Nephron progenitor cell (in vitro differentiated cells): Measurements from ENCODE around the gene FLAD1.
A peak's percentile ranks its signal among the peaks of the same experiment; 100 is the strongest.

Experiments used
- DNase-seq: peaks from one replicate; pipeline ENCODE4 v3.0.0; 2021
- H3K27ac Mint-ChIP-seq: 2 replicates; pipeline ENCODE4 v1.8.0; 2021; ENCODE audit warnings: mild to moderate bottlenecking, moderate library complexity, mixed read lengths
- H3K27me3 Mint-ChIP-seq: 2 replicates; pipeline ENCODE4 v1.8.0; 2021; ENCODE audit warnings: mild to moderate bottlenecking, low read depth, mixed read lengths; ENCODE audit not compliant: poor library complexity
- H3K36me3 Mint-ChIP-seq: 2 replicates; pipeline ENCODE4 v1.8.0; 2021; ENCODE audit warnings: low read depth, mixed read lengths
- H3K4me1 Mint-ChIP-seq: 2 replicates; pipeline ENCODE4 v1.8.0; 2021; ENCODE audit warnings: mixed read lengths
- H3K4me3 Mint-ChIP-seq: 2 replicates; pipeline ENCODE4 v1.8.0; 2021; ENCODE audit warnings: mild to moderate bottlenecking, moderate library complexity, mixed read lengths
- H3K9me3 Mint-ChIP-seq: 2 replicates; pipeline ENCODE4 v1.8.0; 2021; ENCODE audit warnings: mild to moderate bottlenecking, moderate library complexity, mixed read lengths
- TF ChIP-seq, protein P1 (sequence below): fragments of 200-600 bp; sonication (generic); IDR thresholded peaks from 2 replicates; pipeline ENCODE4 v1.5.0; 2021; ENCODE audit warnings: antibody characterized with exemption

FLAD1 gene

GRCh38 chr1:154951901-154952657 is 31.1 kb upstream of the FLAD1 start:
- Mint-ChIP-seq H3K4me3 (peak overlapping the region; percentile 50), H3K4me1 (peaks cover 54% of the 10 kb centered on the region), H3K27ac (peak overlapping the region; percentile 66), H3K36me3 (peaks cover 10% of the 10 kb centered on the region), H3K27me3 (no peaks in the 10 kb centered on the region), H3K9me3 (no peaks in the 10 kb centered on the region)
- TF ChIP-seq, protein P1, sequence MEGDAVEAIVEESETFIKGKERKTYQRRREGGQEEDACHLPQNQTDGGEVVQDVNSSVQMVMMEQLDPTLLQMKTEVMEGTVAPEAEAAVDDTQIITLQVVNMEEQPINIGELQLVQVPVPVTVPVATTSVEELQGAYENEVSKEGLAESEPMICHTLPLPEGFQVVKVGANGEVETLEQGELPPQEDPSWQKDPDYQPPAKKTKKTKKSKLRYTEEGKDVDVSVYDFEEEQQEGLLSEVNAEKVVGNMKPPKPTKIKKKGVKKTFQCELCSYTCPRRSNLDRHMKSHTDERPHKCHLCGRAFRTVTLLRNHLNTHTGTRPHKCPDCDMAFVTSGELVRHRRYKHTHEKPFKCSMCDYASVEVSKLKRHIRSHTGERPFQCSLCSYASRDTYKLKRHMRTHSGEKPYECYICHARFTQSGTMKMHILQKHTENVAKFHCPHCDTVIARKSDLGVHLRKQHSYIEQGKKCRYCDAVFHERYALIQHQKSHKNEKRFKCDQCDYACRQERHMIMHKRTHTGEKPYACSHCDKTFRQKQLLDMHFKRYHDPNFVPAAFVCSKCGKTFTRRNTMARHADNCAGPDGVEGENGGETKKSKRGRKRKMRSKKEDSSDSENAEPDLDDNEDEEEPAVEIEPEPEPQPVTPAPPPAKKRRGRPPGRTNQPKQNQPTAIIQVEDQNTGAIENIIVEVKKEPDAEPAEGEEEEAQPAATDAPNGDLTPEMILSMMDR: no peak
- peak; percentile 32 for DNase-seq

GRCh38 chr1:154952664-154953063 is 30.5 kb upstream of the FLAD1 start:
- no peak for DNase-seq
- H3K27ac Mint-ChIP-seq: peak overlapping the region; percentile 66
- peaks cover 59% of the 10 kb centered on the region for H3K4me1 Mint-ChIP-seq
- no peaks in the 10 kb centered on the region for H3K27me3 Mint-ChIP-seq
- peak overlapping the region; percentile 50 for H3K4me3 Mint-ChIP-seq
- no peaks in the 10 kb centered on the region for H3K9me3 Mint-ChIP-seq
- peaks cover 10% of the 10 kb centered on the region for H3K36me3 Mint-ChIP-seq
- TF ChIP-seq, protein P1: no peak

DNA sequence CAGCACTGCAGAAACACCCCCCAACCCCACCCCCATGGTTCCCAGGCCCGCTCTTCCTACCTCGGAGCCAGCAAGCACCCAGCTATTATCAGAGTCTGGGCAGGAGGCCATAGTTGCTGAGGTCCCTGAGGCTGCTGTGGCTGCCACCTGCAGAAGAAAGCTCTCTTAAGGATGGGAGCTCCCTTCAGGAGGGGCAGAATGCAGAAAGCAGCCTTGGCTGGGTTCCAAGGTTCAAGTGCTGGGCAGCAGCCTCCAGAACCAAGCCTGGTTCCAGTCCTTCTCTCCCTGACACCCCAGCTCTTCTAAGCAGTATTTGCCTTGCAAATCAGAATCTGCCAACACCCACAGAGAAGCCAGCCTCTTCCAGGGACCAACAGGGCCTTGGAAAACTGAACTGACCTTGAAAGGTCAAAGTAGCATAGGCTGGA is 29.5 kb upstream of the FLAD1 start:
- TF ChIP-seq, protein P1: no peak
- Mint-ChIP-seq H3K9me3 (no peaks in the 10 kb centered on the region), H3K4me1 (peaks cover 61% of the 10 kb centered on the region), H3K36me3 (peaks cover 13% of the 10 kb centered on the region), H3K27ac (no peak overlapping the region), H3K27me3 (no peaks in the 10 kb centered on the region), H3K4me3 (peak overlapping the region; percentile 94)
- no peak for DNase-seq

- H3K36me3 Mint-ChIP-seq: peaks cover 11% of the 10 kb centered on the region
- H3K9me3 Mint-ChIP-seq: no peaks in the 10 kb centered on the region
- H3K4me1 Mint-ChIP-seq: peaks cover 61% of the 10 kb centered on the region
- TF ChIP-seq, protein P1: no peak
- H3K4me3 Mint-ChIP-seq: peak overlapping the region; percentile 94
- H3K27ac Mint-ChIP-seq: peak overlapping the region; percentile 100
- DNase-seq: no peak
- H3K27me3 Mint-ChIP-seq: no peaks in the 10 kb centered on the region
Measured at GRCh38 chr1:154954541-154954940, 28.6 kb upstream of the FLAD1 start.

DNA sequence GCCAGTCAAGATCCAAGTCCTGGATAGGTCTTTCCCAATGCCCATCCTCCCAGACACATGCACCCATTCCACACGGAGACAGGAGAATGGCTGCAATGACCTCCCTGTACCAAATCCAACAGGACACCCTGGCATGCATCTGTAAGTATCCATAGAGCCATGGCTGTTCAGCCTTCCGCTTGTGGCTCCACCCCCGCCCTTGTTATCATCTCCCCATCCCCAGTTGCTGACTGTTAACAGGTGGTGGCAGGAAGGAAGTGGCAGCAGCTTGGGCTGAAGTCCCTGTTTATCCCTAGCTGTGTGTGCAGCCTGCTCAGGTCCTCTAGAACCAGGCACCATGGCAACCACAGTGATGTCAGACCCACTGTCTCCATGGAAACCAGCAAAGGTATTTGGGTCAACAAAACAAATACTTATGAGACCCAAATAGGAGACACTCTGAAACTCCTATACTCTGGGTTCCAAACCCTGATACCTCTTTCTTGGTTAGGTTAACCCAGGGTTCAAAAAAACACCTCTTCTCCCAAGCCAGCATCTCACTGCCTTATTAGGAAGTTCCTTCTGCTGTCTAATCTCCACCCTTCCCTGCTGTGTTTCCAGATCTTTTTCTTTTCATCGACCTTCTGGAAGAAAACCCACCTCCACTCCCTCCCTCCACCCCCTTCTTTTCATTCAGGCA is 28.0 kb upstream of the FLAD1 start:
- DNase-seq: peak; percentile 50
- peaks cover 11% of the 10 kb centered on the region for H3K36me3 Mint-ChIP-seq
- no peaks in the 10 kb centered on the region for H3K27me3 Mint-ChIP-seq
- TF ChIP-seq, protein P1: no peak
- H3K4me3 Mint-ChIP-seq: peak overlapping the region; percentile 94
- H3K27ac Mint-ChIP-seq: peak overlapping the region; percentile 100
- H3K9me3 Mint-ChIP-seq: no peaks in the 10 kb centered on the region
- H3K4me1 Mint-ChIP-seq: peaks cover 63% of the 10 kb centered on the region
